Measurements from ENCODE around the gene POLR2L. TPM values are rescaled to one million over a fixed set of nuclear protein-coding genes. Genes with fewer than 3 reads are reported as not detected.

The POLR2L gene
- total RNA-seq, 1 donor from 2014 or later = 127 TPM

- H3K4me1 ChIP-seq = no peaks in the 10 kb centered on the region
- TF ChIP-seq, protein P1, sequence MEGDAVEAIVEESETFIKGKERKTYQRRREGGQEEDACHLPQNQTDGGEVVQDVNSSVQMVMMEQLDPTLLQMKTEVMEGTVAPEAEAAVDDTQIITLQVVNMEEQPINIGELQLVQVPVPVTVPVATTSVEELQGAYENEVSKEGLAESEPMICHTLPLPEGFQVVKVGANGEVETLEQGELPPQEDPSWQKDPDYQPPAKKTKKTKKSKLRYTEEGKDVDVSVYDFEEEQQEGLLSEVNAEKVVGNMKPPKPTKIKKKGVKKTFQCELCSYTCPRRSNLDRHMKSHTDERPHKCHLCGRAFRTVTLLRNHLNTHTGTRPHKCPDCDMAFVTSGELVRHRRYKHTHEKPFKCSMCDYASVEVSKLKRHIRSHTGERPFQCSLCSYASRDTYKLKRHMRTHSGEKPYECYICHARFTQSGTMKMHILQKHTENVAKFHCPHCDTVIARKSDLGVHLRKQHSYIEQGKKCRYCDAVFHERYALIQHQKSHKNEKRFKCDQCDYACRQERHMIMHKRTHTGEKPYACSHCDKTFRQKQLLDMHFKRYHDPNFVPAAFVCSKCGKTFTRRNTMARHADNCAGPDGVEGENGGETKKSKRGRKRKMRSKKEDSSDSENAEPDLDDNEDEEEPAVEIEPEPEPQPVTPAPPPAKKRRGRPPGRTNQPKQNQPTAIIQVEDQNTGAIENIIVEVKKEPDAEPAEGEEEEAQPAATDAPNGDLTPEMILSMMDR (IDR thresholded peaks at IDR 0.05) = no peak
- H3K9me3 ChIP-seq = no peaks in the 10 kb centered on the region
- no peak overlapping the region for H3K4me3 ChIP-seq
- DNase-seq (no peak), ATAC-seq (no peak)
- H3K36me3 ChIP-seq = peaks cover 11% of the 10 kb centered on the region
- no peak overlapping the region for H3K27ac ChIP-seq
- intact Hi-C loops (cut with DNase I) = no loop called here
- no peaks in the 10 kb centered on the region for H3K27me3 ChIP-seq (ENCODE audit: low read depth)
Measured at GRCh38 chr11:873706-874105, 31.4 kb upstream of the POLR2L start.

DNA sequence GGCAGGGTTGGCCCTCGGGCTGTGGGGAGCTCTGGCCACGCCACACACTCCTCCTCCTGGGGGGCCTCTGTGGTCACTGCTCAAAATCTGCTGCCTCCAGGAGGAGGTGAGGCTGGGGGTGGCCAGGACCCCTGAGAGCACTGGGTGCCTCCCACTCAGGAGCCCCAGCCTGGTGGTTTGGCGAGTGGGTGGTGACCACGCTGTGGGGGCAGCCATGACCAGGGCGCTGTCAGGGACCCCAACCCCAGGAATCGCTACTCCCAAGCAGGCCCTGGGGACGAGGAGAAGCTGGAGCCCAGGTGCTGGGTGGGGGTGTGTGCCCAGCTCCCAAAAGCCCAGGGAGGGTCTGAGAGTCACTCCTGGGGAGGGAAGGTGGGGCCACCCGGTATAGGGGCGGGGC, 30.5 kb upstream of the POLR2L start:
- no peak for ATAC-seq
- no peaks in the 10 kb centered on the region for H3K4me1 ChIP-seq

GRCh38 chr11:871472-871871, 29.1 kb upstream of the POLR2L start:
- DNase-seq = no peak
- intact Hi-C loops (cut with DNase I) = no loop called here

More for the DNA sequence above, 30.5 kb upstream of the POLR2L start:
- Histone ChIP-seq H3K4me3 (no peak overlapping the region), H3K36me3 (peaks cover 11% of the 10 kb centered on the region), H3K27me3 (ENCODE audit: low read depth) (no peaks in the 10 kb centered on the region), H3K9me3 (no peaks in the 10 kb centered on the region), H3K27ac (no peak overlapping the region)
- no peak for DNase-seq
- TF ChIP-seq, protein P1 (IDR thresholded peaks at IDR 0.05) = no peak
- intact Hi-C loops (cut with DNase I) = no loop called here

DNA sequence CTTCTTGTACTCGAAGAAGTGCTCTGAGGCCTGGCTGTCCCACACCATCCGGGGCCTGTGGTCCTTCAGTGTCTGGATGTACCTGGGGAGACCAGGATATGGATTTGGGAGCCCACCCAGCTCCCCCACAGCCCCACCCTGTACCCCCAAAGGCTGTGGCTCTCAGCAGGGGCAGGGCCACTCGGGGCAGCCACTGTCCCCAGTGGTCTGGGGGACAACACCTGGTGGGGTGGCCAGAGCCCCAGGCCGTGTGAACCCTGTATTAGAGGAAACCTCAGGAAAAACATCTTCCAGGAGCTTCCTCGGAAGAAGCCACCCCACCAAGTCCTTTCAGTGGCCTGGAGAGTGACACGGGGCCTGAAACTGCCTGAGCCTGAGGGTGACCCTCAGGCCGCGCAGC, 28.1 kb upstream of the POLR2L start:
- no peak overlapping the region for H3K27ac ChIP-seq
- TF ChIP-seq, protein P1 (IDR thresholded peaks at IDR 0.05) = no peak
- intact Hi-C loops (cut with DNase I) = no loop called here

More at GRCh38 chr11:871472-871871, 29.1 kb upstream of the POLR2L start:
- no peak overlapping the region for H3K4me3 ChIP-seq
- TF ChIP-seq, protein P1 (IDR thresholded peaks at IDR 0.05) = no peak
- peaks cover 19% of the 10 kb centered on the region for H3K36me3 ChIP-seq
- H3K27ac ChIP-seq = no peak overlapping the region
- no peaks in the 10 kb centered on the region for H3K9me3 ChIP-seq
- ATAC-seq = no peak
- H3K4me1 ChIP-seq = no peaks in the 10 kb centered on the region
- no peaks in the 10 kb centered on the region for H3K27me3 ChIP-seq (ENCODE audit: low read depth)

GRCh38 chr11:870127-870413, 27.7 kb upstream of the POLR2L start:
- H3K4me1 ChIP-seq = no peaks in the 10 kb centered on the region
- TF ChIP-seq, protein P1 (IDR thresholded peaks at IDR 0.05) = no peak
- no peaks in the 10 kb centered on the region for H3K9me3 ChIP-seq
- intact Hi-C loops (cut with DNase I) = no loop called here
- H3K27ac ChIP-seq = no peak overlapping the region
- no peaks in the 10 kb centered on the region for H3K27me3 ChIP-seq (ENCODE audit: low read depth)
- ATAC-seq (no peak), DNase-seq (no peak)
- H3K36me3 ChIP-seq = peaks cover 33% of the 10 kb centered on the region
- no peak overlapping the region for H3K4me3 ChIP-seq

More for the DNA sequence above, 28.1 kb upstream of the POLR2L start:
- DNase-seq (no peak), ATAC-seq (no peak)
- Histone ChIP-seq H3K4me1 (no peaks in the 10 kb centered on the region), H3K36me3 (peaks cover 29% of the 10 kb centered on the region), H3K4me3 (no peak overlapping the region), H3K27me3 (ENCODE audit: low read depth) (no peaks in the 10 kb centered on the region), H3K9me3 (no peaks in the 10 kb centered on the region)

Measured in lower lobe of right lung (tissue), 2 donors.